Smooth muscle cell (in vitro differentiated cells): ENCODE data around the gene STT3A. TPM values are rescaled to one million over a fixed set of nuclear protein-coding genes. Genes with fewer than 3 reads are reported as not detected.

Experiments
- DNase-seq: peaks from one replicate; lab custom pipeline; 2025; ENCODE audit not compliant: unreplicated experiment; lab: John Stamatoyannopoulos, UW
- H2AFZ ChIP-seq: fragments of 200-600 bp; sonication (generic); 2 replicates; pipeline ENCODE4 v1.6.0; 2016; ENCODE audit warnings: antibody characterized with exemption, low read depth, mild to moderate bottlenecking
- H3F3A ChIP-seq: fragments of 200-600 bp; sonication (generic); 2 replicates; pipeline ENCODE4 v1.6.0; 2017; ENCODE audit warnings: antibody characterized with exemption, low read depth
- H3K27ac ChIP-seq: fragments of 200-600 bp; sonication (generic); 2 replicates; pipeline ENCODE4 v1.5.1; 2016; ENCODE audit warnings: low read depth, mild to moderate bottlenecking
- H3K27me3 ChIP-seq: fragments of 200-600 bp; sonication (generic); 2 replicates; pipeline ENCODE4 v1.6.1; 2016; ENCODE audit warnings: low read depth, mild to moderate bottlenecking
- H3K36me3 ChIP-seq: fragments of 200-600 bp; sonication (generic); 2 replicates; pipeline ENCODE4 v1.5.1; 2016; ENCODE audit warnings: low read depth
- H3K4me1 ChIP-seq: fragments of 200-600 bp; sonication (generic); 2 replicates; pipeline ENCODE4 v1.5.1; 2016; ENCODE audit warnings: low read depth
- H3K4me2 ChIP-seq: fragments of 200-600 bp; sonication (generic); 2 replicates; pipeline ENCODE4 v1.6.0; 2016; ENCODE audit warnings: mild to moderate bottlenecking
- H3K4me3 ChIP-seq: fragments of 200-600 bp; sonication (generic); 2 replicates; pipeline ENCODE4 v1.5.1; 2016; ENCODE audit warnings: mild to moderate bottlenecking
- H3K79me2 ChIP-seq: fragments of 200-600 bp; sonication (generic); 2 replicates; pipeline ENCODE4 v1.6.0; 2016; ENCODE audit warnings: low read depth, mild to moderate bottlenecking
- H3K9ac ChIP-seq: fragments of 200-600 bp; sonication (generic); 2 replicates; pipeline ENCODE4 v1.6.0; 2016; ENCODE audit warnings: low read depth
- H3K9me3 ChIP-seq: fragments of 200-600 bp; sonication (generic); replicated peaks from 2 replicates; pipeline ENCODE4 v1.5.1; 2016; ENCODE audit warnings: low read depth
- H4K20me1 ChIP-seq: fragments of 200-600 bp; sonication (generic); 2 replicates; pipeline ENCODE4 v1.6.0; 2016; ENCODE audit warnings: low read depth
- WGBS: methylation state at CpG from one replicate; pipeline ENCODE4 v1.1.7; 2016; ENCODE audit warnings: low lambda C conversion rate; 5-methylcytosine and 5-hydroxymethylcytosine counted together
- polyA plus RNA-seq: library from polyadenylated mRNA; unstranded; fragments of >200 nt; fragmentation: Nextera tagmentation; extraction: Ambion mirVana; gene quantifications from 2 replicates; pipeline ENCODE4 v1.2.1, GENCODE V29; 2016
- total RNA-seq: library from RNA; depleted of rRNA; stranded (reverse); fragments of >200 nt; gene quantifications from 2 replicates; pipeline ENCODE4 v1.2.3, GENCODE V29; 2014
- TF ChIP-seq, protein P1 (sequence below): fragments of 200-600 bp; sonication (generic); IDR thresholded peaks from 2 replicates; pipeline ENCODE4 v1.5.1; 2017; ENCODE audit warnings: borderline replicate concordance, mild to moderate bottlenecking, antibody characterized with exemption; ENCODE audit not compliant: insufficient read depth, poor library complexity, severe bottlenecking

Gene STT3A
- total RNA-seq, result 241 and 302 TPM in 2 replicates
- polyA plus RNA-seq, result 184 and 216 TPM in 2 replicates

- under 1% methylated on average over 55 of the region's 55 CpGs for WGBS
- H3F3A ChIP-seq, result no peaks in the 10 kb centered on the region
Observed at GRCh38 chr11:125592305-125593113, at the start of gene STT3A. TSS of gene STT3A (plus strand) at chr11:125592852. CDS start at chr11:125595916, 3,064 bp downstream.

GRCh38 chr11:125550780-125551179 is 41.9 kb upstream of the STT3A start:
- Histone ChIP-seq H3K9me3 (no peaks in the 10 kb centered on the region), H4K20me1 (no peaks in the 10 kb centered on the region), H3K4me2 (no peak overlapping the region), H2AFZ (no peak overlapping the region), H3K36me3 (no peaks in the 10 kb centered on the region), H3K79me2 (no peaks in the 10 kb centered on the region), H3K27ac (no peak overlapping the region), H3K4me1 (no peaks in the 10 kb centered on the region), H3F3A (no peaks in the 10 kb centered on the region), H3K27me3 (no peaks in the 10 kb centered on the region), H3K9ac (no peak overlapping the region), H3K4me3 (no peak overlapping the region)
- TF ChIP-seq, protein P1, sequence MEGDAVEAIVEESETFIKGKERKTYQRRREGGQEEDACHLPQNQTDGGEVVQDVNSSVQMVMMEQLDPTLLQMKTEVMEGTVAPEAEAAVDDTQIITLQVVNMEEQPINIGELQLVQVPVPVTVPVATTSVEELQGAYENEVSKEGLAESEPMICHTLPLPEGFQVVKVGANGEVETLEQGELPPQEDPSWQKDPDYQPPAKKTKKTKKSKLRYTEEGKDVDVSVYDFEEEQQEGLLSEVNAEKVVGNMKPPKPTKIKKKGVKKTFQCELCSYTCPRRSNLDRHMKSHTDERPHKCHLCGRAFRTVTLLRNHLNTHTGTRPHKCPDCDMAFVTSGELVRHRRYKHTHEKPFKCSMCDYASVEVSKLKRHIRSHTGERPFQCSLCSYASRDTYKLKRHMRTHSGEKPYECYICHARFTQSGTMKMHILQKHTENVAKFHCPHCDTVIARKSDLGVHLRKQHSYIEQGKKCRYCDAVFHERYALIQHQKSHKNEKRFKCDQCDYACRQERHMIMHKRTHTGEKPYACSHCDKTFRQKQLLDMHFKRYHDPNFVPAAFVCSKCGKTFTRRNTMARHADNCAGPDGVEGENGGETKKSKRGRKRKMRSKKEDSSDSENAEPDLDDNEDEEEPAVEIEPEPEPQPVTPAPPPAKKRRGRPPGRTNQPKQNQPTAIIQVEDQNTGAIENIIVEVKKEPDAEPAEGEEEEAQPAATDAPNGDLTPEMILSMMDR, result no peak
- 100% methylated on average over 1 of the region's 1 CpG for WGBS
- DNase-seq, result no peak

More at GRCh38 chr11:125592305-125593113, at the start of gene STT3A:
- Histone ChIP-seq H3K27ac (peak within 1 kb of the TSS; percentile 96), H3K79me2 (peaks cover 54% of the 10 kb centered on the region), H3K27me3 (no peaks in the 10 kb centered on the region), H3K36me3 (peaks cover 11% of the 10 kb centered on the region), H3K9me3 (no peaks in the 10 kb centered on the region), H4K20me1 (peaks cover 26% of the 10 kb centered on the region), H3K9ac (peak within 1 kb of the TSS; percentile 94), H2AFZ (peak within 1 kb of the TSS; percentile 83), H3K4me2 (peak within 1 kb of the TSS; percentile 90), H3K4me1 (peaks cover 13% of the 10 kb centered on the region), H3K4me3 (peak within 1 kb of the TSS; percentile 87)
- TF ChIP-seq, protein P1, result no peak
- peak; percentile 88 for DNase-seq

GRCh38 chr11:125551835-125552342 is 40.8 kb upstream of the STT3A start:
- Histone ChIP-seq H4K20me1 (no peaks in the 10 kb centered on the region), H3K4me3 (no peak overlapping the region), H3K9ac (no peak overlapping the region), H3K27me3 (no peaks in the 10 kb centered on the region), H3K4me2 (no peak overlapping the region), H3K36me3 (no peaks in the 10 kb centered on the region), H3K9me3 (no peaks in the 10 kb centered on the region), H3F3A (no peaks in the 10 kb centered on the region), H3K79me2 (no peaks in the 10 kb centered on the region), H3K4me1 (no peaks in the 10 kb centered on the region), H3K27ac (no peak overlapping the region), H2AFZ (no peak overlapping the region)
- no peak for DNase-seq
- TF ChIP-seq, protein P1, result no peak
- 68% methylated on average over 1 of the region's 1 CpG for WGBS

- H3K4me1 ChIP-seq, result no peaks in the 10 kb centered on the region
- no peak for DNase-seq
- no peak overlapping the region for H2AFZ ChIP-seq
- 89% methylated on average over 2 of the region's 2 CpGs for WGBS
- TF ChIP-seq, protein P1, result no peak
- H3K27ac ChIP-seq, result no peak overlapping the region
- H3K36me3 ChIP-seq, result no peaks in the 10 kb centered on the region
- no peaks in the 10 kb centered on the region for H3K79me2 ChIP-seq
- no peak overlapping the region for H3K9ac ChIP-seq
- H3K4me3 ChIP-seq, result no peak overlapping the region
- H3K27me3 ChIP-seq, result no peaks in the 10 kb centered on the region
- H3K4me2 ChIP-seq, result no peak overlapping the region
- no peaks in the 10 kb centered on the region for H4K20me1 ChIP-seq
- H3K9me3 ChIP-seq, result no peaks in the 10 kb centered on the region
- no peaks in the 10 kb centered on the region for H3F3A ChIP-seq
Observed at GRCh38 chr11:125552927-125553326, 39.7 kb upstream of the STT3A start.
